GM08714 (cell line): ENCODE data around the gene PCDHGB5.
"Not testable (repeated sequence)": the region's sequence is repeated elsewhere in the genome, so short reads cannot be mapped to it uniquely, and the experiment has no call there.

Source experiments
- H3K4me3 ChIP-seq: fragments of 200-500 bp; sonication (Bioruptor generic); 2 replicates; pipeline ENCODE4 v1.5.1; 2014; ENCODE audit warnings: mild to moderate bottlenecking, low read length, inconsistent platforms
- ZNF274 ChIP-seq: IDR thresholded peaks from 2 replicates; pipeline ENCODE4 v1.6.1; 2012; ENCODE audit warnings: mild to moderate bottlenecking, low read depth, low read length

PCDHGB5 gene

DNA sequence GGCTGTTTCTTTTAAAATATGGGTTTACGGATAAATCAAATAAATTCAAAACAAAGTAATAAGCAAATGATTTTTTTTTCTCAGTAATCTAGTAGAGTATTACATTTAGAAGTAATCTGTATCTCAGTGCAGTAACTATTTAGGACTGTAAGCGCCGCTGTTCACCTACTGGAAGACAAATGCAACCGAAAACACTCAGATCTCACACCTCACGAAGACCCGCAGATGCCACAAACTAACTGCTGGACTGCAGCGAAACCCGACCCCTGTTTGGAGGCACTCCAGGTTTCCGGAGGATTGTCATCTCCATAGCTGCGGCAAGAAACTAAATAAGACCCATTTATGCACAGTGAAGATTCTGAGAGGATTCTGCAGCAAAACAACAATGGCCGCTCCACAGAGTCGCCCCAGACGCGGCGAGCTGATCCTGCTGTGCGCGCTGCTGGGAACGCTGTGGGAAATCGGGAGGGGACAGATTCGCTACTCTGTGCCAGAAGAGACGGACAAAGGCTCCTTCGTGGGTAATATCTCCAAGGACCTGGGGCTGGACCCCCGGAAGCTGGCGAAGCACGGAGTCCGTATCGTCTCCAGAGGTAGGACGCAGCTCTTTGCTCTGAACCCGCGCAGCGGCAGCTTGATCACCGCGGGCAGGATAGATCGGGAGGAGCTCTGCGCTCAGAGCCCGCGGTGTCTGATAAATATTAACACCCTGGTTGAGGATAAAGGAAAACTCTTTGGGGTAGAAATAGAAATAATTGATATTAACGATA lies 5.1 kb upstream of the PCDHGB5 start, which contains the start of gene PCDHGA8:
PCDHGA8 (plus strand) TSS at position 205 of the 770 bp plus-strand sequence; CDS start at position 386, 181 bp downstream.
- no peak for TF ChIP-seq ZNF274

DNA sequence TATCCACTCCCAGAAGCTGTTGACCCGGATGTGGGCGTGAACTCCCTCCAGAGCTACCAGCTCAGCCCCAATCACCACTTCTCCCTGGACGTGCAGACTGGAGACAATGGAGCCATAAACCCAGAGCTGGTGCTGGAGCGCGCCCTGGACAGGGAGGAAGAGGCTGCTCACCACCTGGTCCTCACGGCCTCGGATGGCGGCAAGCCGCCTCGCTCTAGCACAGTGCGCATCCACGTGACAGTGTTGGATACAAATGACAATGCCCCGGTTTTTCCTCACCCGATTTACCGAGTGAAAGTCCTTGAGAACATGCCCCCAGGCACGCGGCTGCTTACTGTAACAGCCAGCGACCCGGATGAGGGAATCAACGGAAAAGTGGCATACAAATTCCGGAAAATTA lies 4.5 kb upstream of the PCDHGB5 start:
- no peak for TF ChIP-seq ZNF274
- H3K4me3 ChIP-seq: no peak overlapping the region

More for the DNA sequence above, 5.1 kb upstream of the PCDHGB5 start, which contains the start of gene PCDHGA8:
- H3K4me3 ChIP-seq: no peak within 1 kb of the TSS; the same call in 1 of the 2 replicates

DNA sequence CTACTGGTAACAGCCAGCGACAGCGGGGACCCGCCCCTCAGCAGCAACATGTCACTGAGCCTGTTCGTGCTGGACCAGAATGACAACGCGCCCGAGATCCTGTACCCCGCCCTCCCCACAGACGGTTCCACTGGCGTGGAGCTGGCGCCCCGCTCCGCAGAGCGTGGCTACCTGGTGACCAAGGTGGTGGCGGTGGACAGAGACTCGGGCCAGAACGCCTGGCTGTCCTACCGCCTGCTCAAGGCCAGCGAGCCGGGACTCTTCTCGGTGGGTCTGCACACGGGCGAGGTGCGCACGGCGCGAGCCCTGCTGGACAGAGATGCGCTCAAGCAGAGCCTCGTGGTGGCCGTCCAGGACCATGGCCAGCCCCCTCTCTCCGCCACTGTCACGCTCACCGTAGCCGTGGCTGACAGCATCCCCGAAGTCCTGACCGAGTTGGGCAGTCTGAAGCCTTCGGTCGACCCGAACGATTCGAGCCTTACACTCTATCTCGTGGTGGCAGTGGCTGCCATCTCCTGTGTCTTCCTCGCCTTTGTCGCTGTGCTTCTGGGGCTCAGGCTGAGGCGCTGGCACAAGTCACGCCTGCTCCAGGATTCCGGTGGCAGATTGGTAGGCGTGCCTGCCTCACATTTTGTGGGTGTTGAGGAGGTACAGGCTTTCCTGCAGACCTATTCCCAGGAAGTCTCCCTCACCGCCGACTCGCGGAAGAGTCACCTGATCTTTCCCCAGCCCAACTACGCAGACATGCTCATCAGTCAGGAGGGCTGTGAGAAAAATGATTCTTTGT lies 3.2 kb upstream of the PCDHGB5 start:
- not testable (repeated sequence) for H3K4me3 ChIP-seq

DNA sequence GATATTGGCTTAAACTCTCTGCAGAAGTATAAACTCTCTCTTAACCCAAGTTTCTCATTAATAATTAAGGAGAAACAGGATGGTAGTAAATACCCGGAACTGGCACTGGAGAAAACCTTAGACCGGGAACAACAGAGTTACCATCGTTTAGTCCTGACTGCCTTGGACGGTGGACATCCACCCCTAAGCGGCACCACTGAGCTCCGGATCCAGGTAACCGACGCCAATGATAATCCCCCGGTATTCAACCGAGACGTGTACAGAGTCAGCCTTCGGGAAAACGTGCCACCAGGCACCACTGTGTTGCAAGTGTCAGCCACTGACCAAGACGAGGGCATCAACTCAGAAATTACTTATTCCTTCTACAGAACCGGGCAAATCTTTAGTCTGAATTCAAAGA lies 861 bp downstream of the PCDHGB5 start:
- no peak overlapping the region for H3K4me3 ChIP-seq
- TF ChIP-seq ZNF274: no peak

DNA sequence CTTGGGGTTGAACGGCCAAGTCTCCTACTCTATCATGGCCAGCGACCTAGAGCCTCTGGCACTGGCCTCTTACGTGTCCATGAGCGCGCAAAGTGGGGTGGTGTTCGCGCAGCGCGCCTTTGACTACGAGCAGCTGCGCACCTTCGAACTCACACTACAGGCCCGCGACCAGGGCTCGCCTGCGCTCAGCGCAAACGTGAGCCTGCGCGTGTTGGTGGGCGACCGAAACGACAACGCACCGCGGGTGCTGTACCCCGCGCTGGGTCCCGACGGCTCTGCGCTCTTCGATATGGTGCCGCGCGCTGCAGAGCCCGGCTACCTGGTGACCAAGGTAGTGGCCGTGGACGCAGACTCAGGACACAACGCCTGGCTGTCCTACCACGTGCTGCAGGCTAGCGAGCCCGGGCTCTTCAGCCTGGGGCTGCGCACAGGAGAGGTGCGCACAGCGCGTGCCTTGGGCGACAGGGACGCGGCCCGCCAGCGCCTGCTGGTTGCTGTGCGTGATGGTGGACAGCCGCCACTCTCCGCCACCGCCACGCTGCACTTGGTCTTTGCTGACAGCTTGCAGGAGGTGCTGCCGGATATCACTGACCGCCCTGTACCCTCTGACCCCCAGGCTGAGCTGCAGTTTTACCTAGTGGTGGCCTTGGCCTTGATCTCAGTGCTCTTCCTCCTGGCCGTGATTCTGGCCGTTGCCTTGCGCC lies 2.0 kb downstream of the PCDHGB5 start:
- no peak for TF ChIP-seq ZNF274
- H3K4me3 ChIP-seq: no peak overlapping the region

DNA sequence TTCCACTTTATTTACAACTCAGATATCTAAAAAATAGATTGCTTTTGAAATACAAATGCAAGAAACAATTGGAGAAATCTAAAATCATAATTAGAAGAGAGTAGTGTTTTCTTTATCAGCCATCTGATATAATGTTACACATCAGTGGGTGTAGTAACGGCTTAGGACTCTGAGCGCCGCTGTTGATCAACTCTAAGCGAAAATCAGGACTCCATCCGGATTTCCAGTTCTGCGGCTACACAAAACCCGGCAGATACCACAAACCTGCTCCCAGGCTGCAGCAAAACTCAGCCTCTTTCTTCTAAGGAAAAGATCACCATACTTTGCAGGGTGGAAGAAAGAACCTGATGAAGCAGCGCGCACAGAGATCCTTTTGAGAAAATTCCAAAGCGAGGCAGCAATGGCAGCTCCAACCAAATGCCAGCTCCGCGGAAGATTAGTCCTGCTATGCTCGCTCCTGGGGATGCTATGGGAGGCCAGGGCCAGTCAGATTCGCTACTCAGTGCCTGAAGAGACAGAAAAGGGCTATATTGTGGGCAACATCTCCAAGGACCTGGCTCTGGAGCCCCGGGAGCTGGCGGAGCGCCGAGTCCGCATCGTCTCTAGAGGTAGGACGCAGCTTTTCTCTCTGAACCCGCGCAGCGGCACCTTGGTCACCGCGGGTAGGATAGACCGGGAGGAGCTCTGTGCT lies 5.0 kb downstream of the PCDHGB5 start, which contains the start of gene PCDHGA9:
PCDHGA9 (plus strand) TSS at position 226 of the 691 bp plus-strand sequence; CDS start at position 401, 175 bp downstream.
- H3K4me3 ChIP-seq: no peak within 1 kb of the TSS; the same call in 1 of the 2 replicates
- no peak for TF ChIP-seq ZNF274

DNA sequence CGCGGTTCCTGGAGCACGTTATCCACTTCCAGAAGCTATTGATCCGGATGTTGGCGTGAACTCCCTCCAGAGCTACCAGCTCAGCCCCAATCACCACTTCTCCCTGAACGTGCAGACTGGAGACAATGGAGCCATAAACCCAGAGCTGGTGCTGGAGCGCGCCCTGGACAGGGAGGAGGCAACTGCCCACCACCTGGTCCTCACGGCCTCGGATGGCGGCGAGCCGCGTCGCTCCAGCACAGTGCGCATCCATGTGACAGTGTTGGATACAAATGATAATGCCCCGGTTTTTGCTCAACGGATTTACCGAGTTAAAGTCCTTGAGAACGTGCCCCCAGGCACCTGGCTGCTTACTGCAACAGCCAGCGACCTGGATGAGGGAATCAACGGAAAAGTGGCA lies 5.6 kb downstream of the PCDHGB5 start:
- TF ChIP-seq ZNF274: no peak
- no peak overlapping the region for H3K4me3 ChIP-seq

DNA sequence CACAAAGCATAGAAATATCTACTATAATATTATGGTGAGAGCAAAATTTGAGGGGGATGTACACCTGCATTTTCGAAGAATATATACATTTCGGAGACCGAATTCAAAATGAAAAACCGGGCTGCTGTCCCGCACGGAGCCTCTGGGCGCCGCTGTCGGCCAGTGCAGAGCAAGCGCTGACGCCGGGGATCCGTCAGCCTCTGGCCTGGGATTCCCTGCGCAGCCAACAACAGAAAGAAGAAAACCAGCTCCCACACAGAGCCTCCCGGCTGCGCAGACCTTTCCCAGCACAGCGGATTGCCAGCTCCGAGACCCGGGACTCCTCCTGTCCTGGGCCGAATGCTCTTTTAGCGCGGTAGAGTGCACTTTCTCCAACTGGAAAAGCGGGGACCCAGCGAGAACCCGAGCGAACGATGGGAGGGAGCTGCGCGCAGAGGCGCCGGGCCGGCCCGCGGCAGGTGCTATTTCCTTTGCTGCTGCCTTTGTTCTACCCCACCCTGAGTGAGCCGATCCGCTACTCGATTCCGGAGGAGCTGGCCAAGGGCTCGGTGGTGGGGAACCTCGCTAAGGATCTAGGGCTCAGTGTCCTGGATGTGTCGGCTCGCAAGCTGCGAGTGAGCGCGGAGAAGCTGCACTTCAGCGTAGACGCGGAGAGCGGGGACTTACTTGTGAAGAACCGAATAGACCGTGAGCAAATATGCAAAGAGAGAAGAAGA lies 10.2 kb downstream of the PCDHGB5 start, which contains the start of gene PCDHGB6:
PCDHGB6 (plus strand) TSS at position 232 of the 716 bp plus-strand sequence; CDS start at position 414, 182 bp downstream.
- H3K4me3 ChIP-seq: peak within 1 kb of the TSS; percentile 33; the same call in 1 of the 2 replicates

DNA sequence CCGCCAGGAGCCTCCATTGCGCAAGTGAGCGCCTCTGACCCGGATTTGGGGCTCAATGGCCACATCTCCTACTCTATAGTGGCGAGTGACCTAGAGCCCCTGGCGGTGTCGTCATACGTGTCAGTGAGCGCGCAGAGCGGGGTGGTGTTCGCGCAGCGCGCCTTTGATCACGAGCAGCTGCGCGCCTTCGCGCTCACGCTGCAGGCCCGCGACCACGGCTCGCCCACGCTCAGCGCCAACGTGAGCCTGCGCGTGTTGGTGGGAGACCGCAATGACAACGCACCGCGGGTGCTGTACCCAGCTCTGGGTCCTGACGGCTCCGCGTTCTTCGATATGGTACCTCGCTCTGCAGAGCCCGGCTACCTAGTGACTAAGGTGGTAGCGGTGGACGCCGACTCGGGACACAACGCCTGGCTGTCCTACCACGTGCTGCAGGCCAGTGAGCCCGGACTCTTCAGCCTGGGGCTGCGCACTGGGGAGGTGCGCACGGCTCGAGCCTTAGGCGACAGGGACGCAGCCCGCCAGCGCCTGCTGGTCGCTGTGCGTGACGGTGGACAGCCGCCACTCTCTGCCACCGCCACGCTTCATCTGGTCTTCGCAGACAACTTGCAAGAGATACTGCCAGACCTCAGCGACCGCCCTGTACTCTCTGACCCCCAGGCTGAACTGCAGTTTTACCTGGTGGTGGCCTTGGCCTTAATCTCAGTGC lies 12.0 kb downstream of the PCDHGB5 start:
- no peak overlapping the region for H3K4me3 ChIP-seq

DNA sequence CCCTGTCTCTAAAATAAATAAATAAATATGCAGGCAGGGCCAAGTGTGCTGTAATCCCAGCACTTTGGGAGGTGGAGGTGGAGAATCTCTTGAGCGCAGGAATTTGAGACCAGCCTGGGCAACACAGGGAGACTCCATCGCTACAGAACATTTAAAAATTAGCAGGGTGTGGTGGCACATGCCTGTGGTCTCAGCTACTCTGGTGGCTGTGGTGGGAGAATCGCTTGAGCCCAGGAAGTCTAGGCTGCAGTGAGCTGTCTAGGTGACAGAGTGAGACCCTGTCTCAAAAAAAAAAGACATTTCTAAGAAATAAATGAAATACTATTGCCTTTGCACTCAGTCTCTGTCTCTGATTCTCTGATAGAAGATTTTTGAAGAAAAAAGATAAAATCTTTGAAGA lies 13.8 kb downstream of the PCDHGB5 start:
- no peak overlapping the region for H3K4me3 ChIP-seq
- TF ChIP-seq ZNF274: no peak

More for the DNA sequence above, 12.0 kb downstream of the PCDHGB5 start:
- TF ChIP-seq ZNF274: no peak

DNA sequence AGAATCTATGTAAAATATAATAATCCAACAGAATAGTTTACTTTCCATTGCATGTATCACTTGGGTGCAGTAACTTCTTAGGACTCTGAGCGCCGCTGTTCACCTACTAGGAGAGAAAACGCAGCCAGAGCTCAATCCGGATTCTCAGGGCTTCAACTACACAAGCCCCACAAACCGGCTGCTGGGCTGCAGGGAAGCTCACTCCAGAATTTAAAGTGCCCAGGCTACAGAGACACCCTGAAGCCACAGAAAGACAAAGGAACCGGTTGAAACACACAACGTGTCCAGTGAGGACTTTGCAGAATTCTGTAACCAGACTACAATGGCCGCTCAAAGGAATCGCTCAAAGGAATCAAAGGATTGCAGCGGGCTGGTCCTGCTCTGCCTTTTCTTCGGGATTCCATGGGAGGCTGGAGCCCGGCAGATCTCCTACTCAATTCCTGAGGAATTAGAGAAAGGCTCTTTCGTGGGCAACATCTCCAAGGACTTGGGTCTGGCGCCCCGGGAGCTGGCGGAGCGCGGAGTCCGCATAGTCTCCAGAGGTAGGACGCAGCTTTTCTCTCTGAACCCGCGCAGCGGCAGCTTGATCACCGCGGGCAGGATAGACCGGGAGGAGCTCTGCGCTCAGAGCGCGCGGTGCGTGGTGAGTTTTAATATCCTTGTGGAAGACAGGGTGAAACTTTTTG lies 15.2 kb downstream of the PCDHGB5 start, which contains the start of gene PCDHGA10:
PCDHGA10 (plus strand) TSS at position 134 of the 686 bp plus-strand sequence; CDS start at position 323, 189 bp downstream.
- no peak for TF ChIP-seq ZNF274
- peak within 1 kb of the TSS; percentile 77; the same call in 1 of the 2 replicates for H3K4me3 ChIP-seq
